ENCODE data around the gene CBFA2T3. TPM values are rescaled to one million over a fixed set of nuclear protein-coding genes. Genes with fewer than 3 reads are reported as not detected.

CBFA2T3 gene
- total RNA-seq, 1 donor from 2014 or later: 2.4 TPM

DNA sequence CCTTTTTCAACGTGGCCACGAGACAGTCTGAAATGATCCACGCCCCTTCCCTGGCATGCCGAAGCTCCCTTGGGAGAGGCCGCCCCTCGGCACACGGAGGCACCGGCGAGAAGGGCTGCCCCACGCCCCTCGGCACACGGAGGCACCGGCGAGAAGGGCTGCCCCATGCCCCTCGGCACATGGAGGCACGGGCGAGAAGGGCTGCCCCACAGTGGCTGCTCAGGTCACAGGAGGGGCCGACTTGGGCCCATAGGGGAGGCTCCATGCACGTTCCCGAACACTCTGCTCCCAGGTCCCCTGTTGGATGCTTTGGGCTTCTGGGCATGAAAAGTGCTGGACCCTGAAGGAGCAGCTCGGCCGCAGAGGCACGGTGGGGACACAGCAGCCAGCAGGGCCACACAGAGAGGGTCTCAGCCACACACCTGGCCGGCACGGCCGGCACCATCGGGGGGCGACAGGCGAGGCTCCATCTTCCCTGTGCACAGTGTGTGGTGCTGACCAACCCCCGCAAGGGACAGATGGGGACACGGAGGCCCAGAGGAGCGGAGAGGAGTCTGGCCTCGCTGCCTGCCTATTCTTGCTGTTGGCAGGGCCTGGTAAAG, 42.8 kb downstream of the CBFA2T3 start:
- Mint-ChIP-seq H3K4me3 (ENCODE audit: unreplicated experiment) (no peak overlapping the region), H3K27ac (ENCODE audit: unreplicated experiment) (no peak overlapping the region), H3K27me3 (ENCODE audit: low read depth, unreplicated experiment) (peaks cover 21% of the 10 kb centered on the region), H3K4me1 (ENCODE audit: low read depth, unreplicated experiment) (no peaks in the 10 kb centered on the region), H3K36me3 (ENCODE audit: low read depth, unreplicated experiment) (no peaks in the 10 kb centered on the region), H3K9me3 (ENCODE audit: unreplicated experiment) (no peaks in the 10 kb centered on the region)
- no peak overlapping the region for H3K4me2 ChIP-seq (ENCODE audit: low read length)
- H3K79me2 ChIP-seq (ENCODE audit: insufficient read depth, low read length): no peaks in the 10 kb centered on the region
- no peak overlapping the region for H3K4me3 ChIP-seq (ENCODE audit: insufficient read depth, low read depth, low read length)
- H3K27ac ChIP-seq (ENCODE audit: low read depth, low read length): no peak overlapping the region
- H3K9me3 ChIP-seq (ENCODE audit: insufficient read depth, low read depth, low read length): no peaks in the 10 kb centered on the region
- no peak for DNase-seq (ENCODE audit: low read depth)
- no peak overlapping the region for H3K9ac ChIP-seq (ENCODE audit: low read length)
- FAIRE-seq: no peak
- no peaks in the 10 kb centered on the region for H3K36me3 ChIP-seq (ENCODE audit: insufficient read depth, low read length)
- H2AFZ ChIP-seq (ENCODE audit: low read depth, low read length): no peak overlapping the region
- peaks cover 7% of the 10 kb centered on the region for H3K27me3 ChIP-seq (ENCODE audit: insufficient read depth, low read length)
- TF ChIP-seq CTCF (IDR thresholded peaks at IDR 0.05; ENCODE audit: insufficient read depth, low read depth, low read length): no peak
- no peak for TF ChIP-seq EZH2 (IDR thresholded peaks at IDR 0.05; ENCODE audit: insufficient read depth, low read length)
- H4K20me1 ChIP-seq (ENCODE audit: insufficient read depth, low read length): no peaks in the 10 kb centered on the region
- H3K4me1 ChIP-seq (ENCODE audit: insufficient read depth, low read length): no peaks in the 10 kb centered on the region

DNA sequence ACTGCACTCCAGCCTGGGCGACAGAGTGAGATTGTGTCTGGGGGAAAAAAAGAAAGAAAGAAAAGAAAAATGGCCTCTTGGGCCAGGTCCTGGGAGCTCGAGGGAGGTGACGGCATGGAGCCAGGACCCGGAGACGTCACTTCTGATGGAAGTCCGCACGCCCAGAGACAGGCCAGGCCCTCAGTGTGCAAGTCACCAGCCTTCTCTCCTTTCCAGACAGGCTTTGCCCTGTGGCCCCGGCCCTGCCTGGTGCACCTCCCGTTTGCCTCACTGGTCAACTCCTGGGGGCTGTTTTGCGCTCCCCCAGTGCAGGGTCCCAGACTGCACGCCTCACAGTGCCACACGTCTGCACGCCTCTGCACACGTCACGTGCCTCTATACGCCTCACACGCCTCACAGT, 44.1 kb downstream of the CBFA2T3 start:
- Histone ChIP-seq H3K9ac (ENCODE audit: low read length) (no peak overlapping the region), H2AFZ (ENCODE audit: low read depth, low read length) (no peak overlapping the region), H3K4me2 (ENCODE audit: low read length) (no peak overlapping the region), H4K20me1 (ENCODE audit: insufficient read depth, low read length) (no peaks in the 10 kb centered on the region), H3K9me3 (ENCODE audit: insufficient read depth, low read depth, low read length) (no peaks in the 10 kb centered on the region), H3K4me3 (ENCODE audit: insufficient read depth, low read depth, low read length) (no peak overlapping the region), H3K36me3 (ENCODE audit: insufficient read depth, low read length) (no peaks in the 10 kb centered on the region), H3K79me2 (ENCODE audit: insufficient read depth, low read length) (no peaks in the 10 kb centered on the region), H3K27ac (ENCODE audit: low read depth, low read length) (no peak overlapping the region), H3K4me1 (ENCODE audit: insufficient read depth, low read length) (no peaks in the 10 kb centered on the region), H3K27me3 (ENCODE audit: insufficient read depth, low read length) (peaks cover 4% of the 10 kb centered on the region)
- Mint-ChIP-seq H3K4me3 (ENCODE audit: unreplicated experiment) (no peak overlapping the region), H3K9me3 (ENCODE audit: unreplicated experiment) (no peaks in the 10 kb centered on the region), H3K36me3 (ENCODE audit: low read depth, unreplicated experiment) (no peaks in the 10 kb centered on the region), H3K4me1 (ENCODE audit: low read depth, unreplicated experiment) (no peaks in the 10 kb centered on the region), H3K27me3 (ENCODE audit: low read depth, unreplicated experiment) (peaks cover 17% of the 10 kb centered on the region), H3K27ac (ENCODE audit: unreplicated experiment) (no peak overlapping the region)
- FAIRE-seq: no peak
- DNase-seq (ENCODE audit: low read depth): no peak
- no peak for TF ChIP-seq CTCF (IDR thresholded peaks at IDR 0.05; ENCODE audit: insufficient read depth, low read depth, low read length)
- TF ChIP-seq EZH2 (IDR thresholded peaks at IDR 0.05; ENCODE audit: insufficient read depth, low read length): no peak

DNA sequence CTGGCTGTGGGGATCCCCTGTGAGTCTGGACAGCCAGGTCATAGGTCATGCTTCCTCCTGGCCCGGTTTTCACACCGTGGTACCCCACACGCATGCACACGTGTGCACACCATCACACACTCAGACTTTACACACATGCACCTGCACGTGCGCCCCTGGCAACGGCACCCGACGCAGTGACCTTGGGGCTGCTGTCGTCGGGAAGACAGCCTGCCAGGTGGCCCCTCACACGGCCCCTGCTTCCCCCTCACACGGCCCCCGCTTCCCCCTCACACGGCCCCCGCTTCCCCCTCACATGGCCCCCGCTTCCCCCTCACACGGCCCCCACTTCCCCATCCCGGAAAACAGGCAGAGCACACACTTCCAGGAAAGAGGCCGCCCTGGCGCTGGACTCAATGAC, 45.1 kb downstream of the CBFA2T3 start:
- no peaks in the 10 kb centered on the region for H3K9me3 Mint-ChIP-seq (ENCODE audit: unreplicated experiment)
- Histone ChIP-seq H3K27ac (ENCODE audit: low read depth, low read length) (no peak overlapping the region), H3K27me3 (ENCODE audit: insufficient read depth, low read length) (peaks cover 4% of the 10 kb centered on the region), H4K20me1 (ENCODE audit: insufficient read depth, low read length) (no peaks in the 10 kb centered on the region), H3K4me1 (ENCODE audit: insufficient read depth, low read length) (no peaks in the 10 kb centered on the region), H3K9me3 (ENCODE audit: insufficient read depth, low read depth, low read length) (no peaks in the 10 kb centered on the region), H3K9ac (ENCODE audit: low read length) (no peak overlapping the region), H3K4me2 (ENCODE audit: low read length) (no peak overlapping the region), H3K36me3 (ENCODE audit: insufficient read depth, low read length) (no peaks in the 10 kb centered on the region), H2AFZ (ENCODE audit: low read depth, low read length) (no peak overlapping the region), H3K79me2 (ENCODE audit: insufficient read depth, low read length) (no peaks in the 10 kb centered on the region), H3K4me3 (ENCODE audit: insufficient read depth, low read depth, low read length) (no peak overlapping the region)
- H3K27ac Mint-ChIP-seq (ENCODE audit: unreplicated experiment): no peak overlapping the region
- no peak overlapping the region for H3K4me3 Mint-ChIP-seq (ENCODE audit: unreplicated experiment)
- no peak for FAIRE-seq
- no peaks in the 10 kb centered on the region for H3K36me3 Mint-ChIP-seq (ENCODE audit: low read depth, unreplicated experiment)
- DNase-seq (ENCODE audit: low read depth): no peak
- H3K27me3 Mint-ChIP-seq (ENCODE audit: low read depth, unreplicated experiment): peaks cover 13% of the 10 kb centered on the region
- H3K4me1 Mint-ChIP-seq (ENCODE audit: low read depth, unreplicated experiment): peaks cover under 1% of the 10 kb centered on the region
- TF ChIP-seq EZH2 (IDR thresholded peaks at IDR 0.05; ENCODE audit: insufficient read depth, low read length) (no peak), CTCF (IDR thresholded peaks at IDR 0.05; ENCODE audit: insufficient read depth, low read depth, low read length) (no peak)

Measured in astrocyte (in vitro differentiated cells and primary cell).